ENCODE measurements around the gene MDGA2. TPM values are rescaled to one million over a fixed set of nuclear protein-coding genes. Genes with fewer than 3 reads are reported as not detected.

MDGA2 gene
- total RNA-seq = 10 to 100 TPM; 38.3 to 99.0 TPM
- 10 to 100 TPM; 16.5 to 29.8 TPM for polyA plus RNA-seq (ENCODE audit: insufficient read length in 2 of 2)
- long read RNA-seq, donor 1 = 0 reads
- long read RNA-seq, donor 2 = 0 reads
- long read RNA-seq, donor 3 = 0 reads
- long read RNA-seq, donor 4 = 0 reads

GRCh38 chr14:47675466-47676314, at the start of gene MDGA2:
Gene MDGA2 (minus strand): TSS chr14:47675605.
- whole genome bisulfite sequencing (ENCODE audit: insufficient coverage) = under 1% methylated on average over 90 of the region's 90 CpGs
- peak within 1 kb of the TSS; percentile 84 for H3K4me3 ChIP-seq (ENCODE audit: low read depth, low read length)
- peaks cover 5% of the 10 kb centered on the region for H3K4me1 ChIP-seq (ENCODE audit: control insufficient read depth, insufficient read depth, low read length)
- H3K36me3 ChIP-seq (ENCODE audit: control insufficient read depth, insufficient read depth, low read length) = no peaks in the 10 kb centered on the region
- no peaks in the 10 kb centered on the region for H3K9me3 ChIP-seq (ENCODE audit: control insufficient read depth, insufficient read depth, low read length)
- no peaks in the 10 kb centered on the region for H3K27me3 ChIP-seq (ENCODE audit: control insufficient read depth, insufficient read depth, low read length)
- H3K27ac ChIP-seq (ENCODE audit: low read depth, low read length) = peak within 1 kb of the TSS; percentile 90
- peak; percentile 49 to 91 (median 65) for DNase-seq (ENCODE audit: low read depth in 4 of 6, low spot score in 6 of 6)

GRCh38 chr14:47722929-47723693, 47.7 kb upstream of the MDGA2 start:
- no peaks in the 10 kb centered on the region for H3K36me3 ChIP-seq (ENCODE audit: control insufficient read depth, insufficient read depth, low read length)
- no peaks in the 10 kb centered on the region for H3K9me3 ChIP-seq (ENCODE audit: control insufficient read depth, insufficient read depth, low read length)
- no peak overlapping the region for H3K27ac ChIP-seq (ENCODE audit: low read depth, low read length)
- H3K4me1 ChIP-seq (ENCODE audit: control insufficient read depth, insufficient read depth, low read length) = no peaks in the 10 kb centered on the region
- 88% methylated on average over 2 of the region's 2 CpGs for WGBS (ENCODE audit: insufficient coverage)
- no peak overlapping the region for H3K4me3 ChIP-seq (ENCODE audit: low read depth, low read length)
- no peaks in the 10 kb centered on the region for H3K27me3 ChIP-seq (ENCODE audit: control insufficient read depth, insufficient read depth, low read length)
- DNase-seq (ENCODE audit: low read depth in 4 of 6, low spot score in 6 of 6) = no peak

- H3K4me1 ChIP-seq (ENCODE audit: control insufficient read depth, insufficient read depth, low read length) = no peaks in the 10 kb centered on the region
- H3K9me3 ChIP-seq (ENCODE audit: control insufficient read depth, insufficient read depth, low read length) = no peaks in the 10 kb centered on the region
- no peaks in the 10 kb centered on the region for H3K36me3 ChIP-seq (ENCODE audit: control insufficient read depth, insufficient read depth, low read length)
- H3K4me3 ChIP-seq (ENCODE audit: low read depth, low read length) = no peak overlapping the region
- DNase-seq (ENCODE audit: low read depth in 4 of 6, low spot score in 6 of 6) = no peak
- H3K27ac ChIP-seq (ENCODE audit: low read depth, low read length) = no peak overlapping the region
- WGBS (ENCODE audit: insufficient coverage) = no CpG with 5 or more reads among the region's 4 CpGs
- no peaks in the 10 kb centered on the region for H3K27me3 ChIP-seq (ENCODE audit: control insufficient read depth, insufficient read depth, low read length)
These were observed 44.9 kb upstream of the MDGA2 start for GRCh38 chr14:47720281-47720680.

- no peak for DNase-seq (ENCODE audit: low read depth in 4 of 6, low spot score in 6 of 6)
- no peaks in the 10 kb centered on the region for H3K27me3 ChIP-seq (ENCODE audit: control insufficient read depth, insufficient read depth, low read length)
- H3K36me3 ChIP-seq (ENCODE audit: control insufficient read depth, insufficient read depth, low read length) = no peaks in the 10 kb centered on the region
- H3K27ac ChIP-seq (ENCODE audit: low read depth, low read length) = no peak overlapping the region
- WGBS (ENCODE audit: insufficient coverage) = no CpG with 5 or more reads among the region's 3 CpGs
- H3K4me1 ChIP-seq (ENCODE audit: control insufficient read depth, insufficient read depth, low read length) = no peaks in the 10 kb centered on the region
- H3K4me3 ChIP-seq (ENCODE audit: low read depth, low read length) = no peak overlapping the region
- no peaks in the 10 kb centered on the region for H3K9me3 ChIP-seq (ENCODE audit: control insufficient read depth, insufficient read depth, low read length)
These were observed 39.9 kb upstream of the MDGA2 start for GRCh38 chr14:47715330-47715729.

- no CpG with 5 or more reads among the region's 2 CpGs for WGBS (ENCODE audit: insufficient coverage)
These were observed 35.2 kb upstream of the MDGA2 start for GRCh38 chr14:47710581-47710980.

GRCh38 chr14:47705683-47706082, 30.3 kb upstream of the MDGA2 start:
- WGBS (ENCODE audit: insufficient coverage) = no CpG with 5 or more reads among the region's 2 CpGs
- H3K27ac ChIP-seq (ENCODE audit: low read depth, low read length) = no peak overlapping the region
- H3K9me3 ChIP-seq (ENCODE audit: control insufficient read depth, insufficient read depth, low read length) = no peaks in the 10 kb centered on the region
- H3K4me1 ChIP-seq (ENCODE audit: control insufficient read depth, insufficient read depth, low read length) = no peaks in the 10 kb centered on the region
- H3K4me3 ChIP-seq (ENCODE audit: low read depth, low read length) = no peak overlapping the region
- no peaks in the 10 kb centered on the region for H3K27me3 ChIP-seq (ENCODE audit: control insufficient read depth, insufficient read depth, low read length)
- DNase-seq (ENCODE audit: low read depth in 4 of 6, low spot score in 6 of 6) = no peak
- H3K36me3 ChIP-seq (ENCODE audit: control insufficient read depth, insufficient read depth, low read length) = no peaks in the 10 kb centered on the region

More at GRCh38 chr14:47710581-47710980, 35.2 kb upstream of the MDGA2 start:
- H3K4me1 ChIP-seq (ENCODE audit: control insufficient read depth, insufficient read depth, low read length) = no peaks in the 10 kb centered on the region
- DNase-seq (ENCODE audit: low read depth in 4 of 6, low spot score in 6 of 6) = no peak
- H3K36me3 ChIP-seq (ENCODE audit: control insufficient read depth, insufficient read depth, low read length) = no peaks in the 10 kb centered on the region
- H3K9me3 ChIP-seq (ENCODE audit: control insufficient read depth, insufficient read depth, low read length) = no peaks in the 10 kb centered on the region
- no peak overlapping the region for H3K27ac ChIP-seq (ENCODE audit: low read depth, low read length)
- no peaks in the 10 kb centered on the region for H3K27me3 ChIP-seq (ENCODE audit: control insufficient read depth, insufficient read depth, low read length)
- H3K4me3 ChIP-seq (ENCODE audit: low read depth, low read length) = no peak overlapping the region

GRCh38 chr14:47691829-47692228, 16.4 kb upstream of the MDGA2 start:
- H3K36me3 ChIP-seq (ENCODE audit: control insufficient read depth, insufficient read depth, low read length) = no peaks in the 10 kb centered on the region
- no peak overlapping the region for H3K27ac ChIP-seq (ENCODE audit: low read depth, low read length)
- H3K4me1 ChIP-seq (ENCODE audit: control insufficient read depth, insufficient read depth, low read length) = no peaks in the 10 kb centered on the region
- no peak overlapping the region for H3K4me3 ChIP-seq (ENCODE audit: low read depth, low read length)
- no peaks in the 10 kb centered on the region for H3K9me3 ChIP-seq (ENCODE audit: control insufficient read depth, insufficient read depth, low read length)
- H3K27me3 ChIP-seq (ENCODE audit: control insufficient read depth, insufficient read depth, low read length) = no peaks in the 10 kb centered on the region
- DNase-seq (ENCODE audit: low read depth in 4 of 6, low spot score in 6 of 6) = no peak

- Histone ChIP-seq H3K4me1 (ENCODE audit: control insufficient read depth, insufficient read depth, low read length) (no peaks in the 10 kb centered on the region), H3K27me3 (ENCODE audit: control insufficient read depth, insufficient read depth, low read length) (no peaks in the 10 kb centered on the region), H3K9me3 (ENCODE audit: control insufficient read depth, insufficient read depth, low read length) (no peaks in the 10 kb centered on the region), H3K36me3 (ENCODE audit: control insufficient read depth, insufficient read depth, low read length) (no peaks in the 10 kb centered on the region), H3K27ac (ENCODE audit: low read depth, low read length) (no peak overlapping the region), H3K4me3 (ENCODE audit: low read depth, low read length) (no peak overlapping the region)
- WGBS (ENCODE audit: insufficient coverage) = 22% methylated on average over 1 of the region's 1 CpG
- DNase-seq (ENCODE audit: low read depth in 4 of 6, low spot score in 6 of 6) = peak in 1 of 6 donors; percentile 66
These were observed 3.6 kb upstream of the MDGA2 start for GRCh38 chr14:47678993-47679392.

GRCh38 chr14:47678157-47678556, 2.8 kb upstream of the MDGA2 start:
- Histone ChIP-seq H3K36me3 (ENCODE audit: control insufficient read depth, insufficient read depth, low read length) (no peaks in the 10 kb centered on the region), H3K4me1 (ENCODE audit: control insufficient read depth, insufficient read depth, low read length) (peaks cover 1% of the 10 kb centered on the region), H3K9me3 (ENCODE audit: control insufficient read depth, insufficient read depth, low read length) (no peaks in the 10 kb centered on the region), H3K27me3 (ENCODE audit: control insufficient read depth, insufficient read depth, low read length) (no peaks in the 10 kb centered on the region), H3K4me3 (ENCODE audit: low read depth, low read length) (no peak overlapping the region), H3K27ac (ENCODE audit: low read depth, low read length) (no peak overlapping the region)
- DNase-seq (ENCODE audit: low read depth in 4 of 6, low spot score in 6 of 6) = peak in 1 of 6 donors; percentile 56
- no CpG with 5 or more reads among the region's 2 CpGs for WGBS (ENCODE audit: insufficient coverage)

Data from spinal cord (tissue), 10 donors.